Peyer's patch (tissue), 4 donors: ENCODE results near the gene BCAS1.
"Not testable (repeated sequence)": the region's sequence is repeated elsewhere in the genome, so short reads cannot be mapped to it uniquely, and the experiment has no call there.

Experiments used
- POLR2A ChIP-seq, 2 donors: fragments of 450-650 bp; IDR thresholded peaks; one replicate each; pipeline ENCODE4 v1.5.1; 2017; ENCODE audit warnings: antibody characterized with exemption in 2 of 2, mild to moderate bottlenecking in 2 of 2, moderate library complexity in 2 of 2
- TF ChIP-seq, protein P1 (sequence below), 6 experiments: fragments of 450-650 bp in 4 of 6; fragments of 200-600 bp in 2 of 6; sonication (generic) in 1 of 6; IDR thresholded peaks; one replicate each; pipeline ENCODE4 v1.5.1; 2017 to 2019; ENCODE audit warnings: antibody characterized with exemption in 6 of 6, mild to moderate bottlenecking in 3 of 6, moderate library complexity in 1 of 6

- not testable (repeated sequence) for TF ChIP-seq POLR2A (IDR thresholded peaks at IDR 0.05)
- TF ChIP-seq, protein P1, sequence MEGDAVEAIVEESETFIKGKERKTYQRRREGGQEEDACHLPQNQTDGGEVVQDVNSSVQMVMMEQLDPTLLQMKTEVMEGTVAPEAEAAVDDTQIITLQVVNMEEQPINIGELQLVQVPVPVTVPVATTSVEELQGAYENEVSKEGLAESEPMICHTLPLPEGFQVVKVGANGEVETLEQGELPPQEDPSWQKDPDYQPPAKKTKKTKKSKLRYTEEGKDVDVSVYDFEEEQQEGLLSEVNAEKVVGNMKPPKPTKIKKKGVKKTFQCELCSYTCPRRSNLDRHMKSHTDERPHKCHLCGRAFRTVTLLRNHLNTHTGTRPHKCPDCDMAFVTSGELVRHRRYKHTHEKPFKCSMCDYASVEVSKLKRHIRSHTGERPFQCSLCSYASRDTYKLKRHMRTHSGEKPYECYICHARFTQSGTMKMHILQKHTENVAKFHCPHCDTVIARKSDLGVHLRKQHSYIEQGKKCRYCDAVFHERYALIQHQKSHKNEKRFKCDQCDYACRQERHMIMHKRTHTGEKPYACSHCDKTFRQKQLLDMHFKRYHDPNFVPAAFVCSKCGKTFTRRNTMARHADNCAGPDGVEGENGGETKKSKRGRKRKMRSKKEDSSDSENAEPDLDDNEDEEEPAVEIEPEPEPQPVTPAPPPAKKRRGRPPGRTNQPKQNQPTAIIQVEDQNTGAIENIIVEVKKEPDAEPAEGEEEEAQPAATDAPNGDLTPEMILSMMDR (IDR thresholded peaks at IDR 0.05): not testable (repeated sequence)
Measured at GRCh38 chr20:53973882-53974281, 96.5 kb downstream of the BCAS1 start.
